Measurements from ENCODE around the gene ANAPC4.
"Not testable (repeated sequence)": the region's sequence is repeated elsewhere in the genome, so short reads cannot be mapped to it uniquely, and the experiment has no call there.

ANAPC4 gene, protein sequence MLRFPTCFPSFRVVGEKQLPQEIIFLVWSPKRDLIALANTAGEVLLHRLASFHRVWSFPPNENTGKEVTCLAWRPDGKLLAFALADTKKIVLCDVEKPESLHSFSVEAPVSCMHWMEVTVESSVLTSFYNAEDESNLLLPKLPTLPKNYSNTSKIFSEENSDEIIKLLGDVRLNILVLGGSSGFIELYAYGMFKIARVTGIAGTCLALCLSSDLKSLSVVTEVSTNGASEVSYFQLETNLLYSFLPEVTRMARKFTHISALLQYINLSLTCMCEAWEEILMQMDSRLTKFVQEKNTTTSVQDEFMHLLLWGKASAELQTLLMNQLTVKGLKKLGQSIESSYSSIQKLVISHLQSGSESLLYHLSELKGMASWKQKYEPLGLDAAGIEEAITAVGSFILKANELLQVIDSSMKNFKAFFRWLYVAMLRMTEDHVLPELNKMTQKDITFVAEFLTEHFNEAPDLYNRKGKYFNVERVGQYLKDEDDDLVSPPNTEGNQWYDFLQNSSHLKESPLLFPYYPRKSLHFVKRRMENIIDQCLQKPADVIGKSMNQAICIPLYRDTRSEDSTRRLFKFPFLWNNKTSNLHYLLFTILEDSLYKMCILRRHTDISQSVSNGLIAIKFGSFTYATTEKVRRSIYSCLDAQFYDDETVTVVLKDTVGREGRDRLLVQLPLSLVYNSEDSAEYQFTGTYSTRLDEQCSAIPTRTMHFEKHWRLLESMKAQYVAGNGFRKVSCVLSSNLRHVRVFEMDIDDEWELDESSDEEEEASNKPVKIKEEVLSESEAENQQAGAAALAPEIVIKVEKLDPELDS

DNA sequence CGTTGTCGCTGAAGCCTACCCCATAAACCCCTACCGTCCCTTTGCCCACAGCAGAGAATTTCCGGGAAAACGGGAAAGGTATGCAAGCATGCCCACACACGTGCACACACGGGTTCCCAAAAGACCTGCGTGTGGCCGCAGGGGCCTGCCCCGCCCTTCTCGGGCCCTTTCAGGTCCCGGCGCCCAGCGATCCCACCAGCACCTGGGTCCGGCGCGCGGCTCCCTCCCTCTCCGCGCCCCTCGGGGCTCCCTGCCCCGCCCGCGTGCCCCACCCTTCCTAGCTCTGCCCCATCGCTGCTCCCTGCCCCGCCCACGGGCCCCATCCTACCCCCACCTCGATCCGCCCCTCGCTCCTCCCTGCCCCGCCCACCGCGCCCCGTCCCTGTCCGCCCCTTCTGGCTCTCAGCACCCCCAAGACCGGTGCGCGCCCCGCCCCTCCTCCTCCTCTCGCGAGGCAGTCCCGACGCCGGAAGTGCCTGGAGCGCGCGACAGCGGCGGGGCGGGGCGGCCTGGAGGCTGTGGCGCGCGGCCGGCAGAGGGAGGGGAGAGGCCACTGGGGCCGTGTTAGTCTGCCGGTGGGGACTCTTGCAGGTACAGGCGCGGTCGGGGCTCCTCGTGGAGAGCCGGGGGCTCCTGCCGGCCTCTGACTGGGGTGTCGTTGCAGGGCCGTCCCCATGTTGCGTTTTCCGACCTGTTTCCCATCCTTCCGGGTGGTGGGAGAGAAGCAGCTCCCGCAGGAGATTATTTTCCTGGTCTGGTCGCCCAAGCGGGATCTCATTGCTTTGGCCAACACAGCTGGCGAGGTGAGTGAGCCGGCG is at the start of gene ANAPC4:
ANAPC4 (plus strand) TSS at position 510 of the 818 bp plus-strand sequence; CDS start at position 675, 165 bp downstream.
- peak; percentile 98 to 99 for DNase-seq (ENCODE audit: low read depth in 2 of 2)

DNA sequence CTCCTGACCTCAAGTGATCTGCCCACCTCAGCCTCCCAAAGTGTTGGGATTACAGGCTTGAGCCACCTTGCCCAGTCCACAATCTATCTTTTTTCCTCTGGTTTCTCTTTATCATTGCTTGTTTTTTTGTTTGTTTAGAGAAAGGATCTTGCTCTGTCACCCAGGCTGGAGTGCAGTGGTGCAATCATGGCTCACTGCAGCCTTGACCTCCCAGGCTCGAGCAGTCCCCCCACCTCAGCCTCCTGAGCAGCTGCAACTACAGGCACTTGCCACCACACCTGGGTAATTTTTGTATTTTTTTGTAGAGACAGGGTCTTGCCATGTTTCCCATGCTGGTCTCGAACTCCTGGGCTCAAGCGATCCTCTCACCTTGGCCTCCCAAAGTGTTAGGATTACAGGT is 48.6 kb upstream of the ANAPC4 start:
- DNase-seq (ENCODE audit: low read depth in 2 of 2): not testable (repeated sequence)

DNA sequence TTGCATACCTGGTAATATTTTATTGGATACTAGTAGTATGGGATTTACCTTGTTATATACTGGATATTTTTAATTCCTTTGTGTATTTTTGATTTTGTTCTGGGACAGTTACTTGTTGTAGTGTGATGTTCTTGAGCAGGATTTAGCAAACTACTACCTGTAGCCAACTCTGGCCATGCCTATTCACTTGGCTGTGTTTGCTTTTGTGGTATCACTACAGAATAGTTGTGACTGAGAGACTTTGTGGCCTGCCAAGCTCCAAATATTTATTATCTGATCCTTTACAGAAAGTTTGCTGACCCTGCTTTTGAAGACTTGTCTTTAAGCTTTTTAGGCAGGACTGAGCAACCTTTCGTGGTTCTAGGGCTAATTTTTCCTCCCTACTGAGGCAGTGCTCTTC is 46.7 kb upstream of the ANAPC4 start:
- no peak for DNase-seq (ENCODE audit: low read depth in 2 of 2)

DNA sequence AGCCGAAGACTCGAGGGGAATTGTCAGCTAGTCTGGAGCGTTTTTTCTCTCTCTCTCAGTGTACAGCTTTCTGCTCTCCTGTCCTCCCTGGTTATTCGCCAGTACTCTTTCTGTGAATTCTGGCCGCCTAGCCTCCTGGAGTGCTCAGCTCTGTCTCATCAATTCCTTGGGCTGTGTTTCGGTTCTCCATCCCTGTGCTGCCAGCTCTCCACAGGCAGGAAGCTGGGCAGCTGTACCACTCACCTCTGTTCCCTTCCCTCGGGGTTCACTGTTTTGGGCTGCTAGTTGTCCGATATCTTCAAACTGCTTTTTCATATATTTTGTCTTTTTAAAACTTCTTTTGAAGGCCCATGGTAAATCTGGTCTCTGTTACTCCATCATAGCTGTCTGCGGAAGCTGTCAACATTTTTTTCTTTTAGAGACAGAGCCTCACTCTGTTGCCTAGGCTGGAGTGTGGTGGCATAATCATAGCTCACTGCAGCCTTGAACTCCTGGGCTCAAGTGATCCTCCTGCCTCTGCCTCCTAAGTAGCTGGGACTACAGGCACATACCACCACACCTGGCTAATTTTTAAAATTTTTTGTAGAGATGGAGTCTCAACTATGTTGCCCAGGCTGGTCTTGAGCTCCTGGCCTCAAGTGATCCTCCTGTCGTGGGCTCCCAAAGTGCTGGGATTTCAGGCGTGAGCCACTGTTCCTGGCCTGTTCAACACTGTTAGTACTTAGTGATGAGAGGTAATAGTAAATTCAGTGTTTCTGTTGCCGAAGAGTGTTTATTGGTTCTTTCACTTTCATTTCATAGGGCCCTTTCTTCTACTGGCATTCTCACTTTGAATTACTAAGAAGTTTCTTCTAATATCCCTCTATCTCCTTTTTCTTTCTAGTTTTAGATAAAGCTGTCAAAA is 45.9 kb upstream of the ANAPC4 start:
- no peak for DNase-seq (ENCODE audit: low read depth in 2 of 2)

DNA sequence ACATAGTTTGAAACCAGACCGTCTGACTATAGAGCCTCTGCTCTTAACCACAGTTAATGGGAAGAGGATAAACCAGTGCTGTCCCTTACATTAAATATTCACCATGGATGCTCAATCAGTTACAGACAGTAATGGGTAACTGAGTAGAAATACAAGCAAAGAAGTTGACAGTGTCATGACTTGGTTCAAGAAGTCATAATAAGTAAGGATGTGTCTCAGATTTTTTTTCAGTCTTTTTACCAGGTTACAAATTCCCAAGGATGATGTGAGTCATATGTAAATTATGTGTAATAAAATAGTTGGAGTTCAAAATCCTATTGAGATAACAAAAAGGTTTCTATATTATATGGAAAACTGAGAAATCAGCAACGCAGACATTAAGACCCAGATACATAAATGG is 33.4 kb upstream of the ANAPC4 start:
- DNase-seq (ENCODE audit: low read depth in 2 of 2): no peak

DNA sequence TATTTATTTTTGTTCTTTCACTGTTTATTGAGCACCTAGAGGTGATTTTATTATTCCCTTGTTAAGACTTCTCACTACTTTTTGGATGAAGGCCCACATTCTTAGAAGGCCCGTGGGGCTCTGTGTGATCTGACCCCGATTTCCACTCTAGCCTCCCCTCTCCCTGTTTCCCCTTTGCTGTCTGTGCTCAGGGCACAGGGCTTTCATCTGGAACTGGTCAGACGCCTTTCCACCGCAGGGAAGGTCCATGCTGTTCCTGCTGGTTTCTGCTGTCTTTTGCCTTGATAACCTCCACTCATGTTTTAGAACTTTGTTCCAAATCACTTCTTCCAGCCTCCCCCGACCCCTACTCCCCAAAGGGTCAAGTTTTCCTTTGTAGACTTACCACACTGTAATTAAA is 31.3 kb upstream of the ANAPC4 start:
- no peak for DNase-seq (ENCODE audit: low read depth in 2 of 2)

DNA sequence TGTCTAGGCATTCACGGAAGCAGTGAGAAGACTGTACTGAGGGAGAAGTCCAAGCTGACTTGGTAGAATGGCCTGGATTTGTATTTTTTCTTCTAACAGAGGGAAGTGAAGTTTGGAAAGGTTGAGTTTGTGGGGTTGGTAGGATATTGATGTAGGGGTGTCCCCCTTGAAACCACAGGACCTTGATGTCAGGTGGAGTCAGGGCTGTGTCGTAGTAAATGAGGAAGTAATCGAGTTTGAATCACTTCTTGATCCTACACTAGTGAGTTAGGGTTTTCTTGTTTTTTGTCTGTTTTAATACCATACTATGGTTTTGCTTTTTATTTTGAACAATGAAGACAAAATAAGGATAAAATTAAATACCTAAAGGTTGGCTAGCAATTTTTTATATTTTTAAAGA is 30.1 kb upstream of the ANAPC4 start:
- DNase-seq (ENCODE audit: low read depth in 2 of 2): no peak

DNA sequence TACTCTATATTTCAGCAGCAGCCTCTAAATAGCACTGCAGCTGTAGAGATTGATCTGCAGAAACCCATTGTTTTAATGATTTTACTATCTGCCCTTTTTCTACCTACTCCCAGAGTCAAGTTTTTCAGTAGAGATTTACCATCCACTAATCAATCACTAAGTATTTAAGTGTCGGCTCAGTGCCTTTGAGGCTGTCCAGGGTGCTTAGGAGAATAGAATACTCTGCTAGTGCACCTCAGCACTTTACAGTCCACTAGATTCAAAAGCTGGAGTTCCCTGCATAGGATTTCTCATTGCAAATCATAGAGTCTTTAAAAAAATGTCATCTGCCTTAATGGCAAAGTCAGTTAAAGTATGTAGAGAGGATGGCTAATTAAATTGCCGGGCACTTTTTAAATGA is 29.6 kb upstream of the ANAPC4 start:
- no peak for DNase-seq (ENCODE audit: low read depth in 2 of 2)

DNA sequence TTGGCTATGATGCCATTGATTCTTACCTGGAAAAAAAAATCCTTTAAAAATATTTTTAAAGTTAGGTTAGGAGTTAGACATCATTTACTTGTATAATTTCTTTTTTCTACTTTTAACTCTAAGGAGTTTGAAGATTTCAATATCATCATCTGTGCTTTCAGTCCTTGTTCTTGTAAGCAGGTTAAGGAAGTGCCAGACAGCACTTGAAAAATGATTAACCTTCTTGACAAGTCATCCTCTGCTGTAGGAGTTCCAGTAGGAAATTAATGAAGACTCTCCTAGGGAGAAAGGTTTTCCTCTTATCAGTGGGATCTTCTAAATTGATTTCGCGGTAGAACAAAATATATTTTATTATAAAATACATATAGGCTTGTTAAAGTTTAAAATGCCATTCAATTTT is 29.1 kb upstream of the ANAPC4 start:
- DNase-seq (ENCODE audit: low read depth in 2 of 2): no peak

DNA sequence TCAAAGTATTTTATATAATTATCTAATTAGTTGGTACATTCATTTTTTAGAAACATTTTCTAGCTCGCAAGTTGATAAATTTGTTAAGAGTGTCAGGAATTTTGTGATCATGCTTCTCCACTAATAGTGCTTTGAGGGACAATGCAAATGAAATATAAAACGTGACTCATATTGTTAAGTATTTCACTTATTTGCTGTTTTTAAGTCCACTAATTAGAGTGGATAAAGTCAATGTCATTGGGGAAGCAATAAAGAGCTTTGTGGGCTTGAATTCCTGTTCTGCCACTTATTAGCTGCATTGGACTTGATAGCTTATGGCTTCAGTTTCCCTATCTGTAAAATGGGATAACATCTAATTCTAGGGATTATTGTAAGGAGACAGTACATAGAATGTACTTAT is 26.5 kb upstream of the ANAPC4 start:
- DNase-seq (ENCODE audit: low read depth in 2 of 2): no peak

DNA sequence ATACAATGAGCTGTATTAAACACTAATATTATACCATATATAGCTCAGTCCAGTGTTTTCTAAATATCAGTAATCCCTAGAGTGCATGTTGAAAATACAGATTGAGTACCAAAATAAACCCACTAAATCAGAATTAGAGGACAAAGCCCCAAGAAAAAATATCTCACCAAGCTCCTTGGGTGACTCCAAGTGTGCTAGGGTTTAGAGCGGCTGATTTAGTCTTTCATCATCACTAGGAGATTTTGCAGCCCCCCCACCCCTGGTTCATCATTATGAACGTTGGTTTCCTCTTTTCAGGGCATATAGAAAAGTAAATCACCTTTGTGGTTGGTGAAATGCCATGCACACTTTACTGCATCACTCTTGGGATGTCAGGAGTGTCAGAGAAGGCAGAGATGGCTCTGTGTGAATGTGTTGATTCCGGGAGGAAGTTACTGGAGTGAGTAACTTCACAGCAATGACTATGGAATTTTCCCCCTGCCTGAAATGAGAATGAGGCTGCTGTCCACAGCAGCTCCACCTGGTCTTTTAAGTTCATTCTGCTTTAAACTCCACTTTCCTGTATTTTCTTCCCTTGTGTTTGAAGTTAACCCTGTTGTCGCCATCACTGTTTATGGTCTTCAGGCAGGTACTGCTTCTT is 25.2 kb upstream of the ANAPC4 start:
- no peak for DNase-seq (ENCODE audit: low read depth in 2 of 2)

DNA sequence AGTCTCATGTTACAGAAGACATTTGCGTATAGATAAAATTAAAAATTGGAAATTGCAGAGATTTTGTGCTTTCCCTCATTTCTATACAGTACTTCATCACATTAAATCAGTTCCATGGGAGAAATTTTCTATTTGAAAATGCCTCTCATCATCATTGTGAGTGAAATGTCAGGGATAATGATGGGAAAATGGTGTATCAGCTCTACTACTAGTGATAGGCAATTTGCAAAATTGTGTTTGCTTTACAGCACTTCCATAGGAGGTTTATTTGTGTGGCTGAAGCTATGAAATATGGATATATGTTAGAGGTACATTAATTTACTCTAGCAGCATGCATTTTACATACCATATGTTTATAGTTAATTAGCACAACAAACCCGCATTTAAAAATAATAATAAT is 21.0 kb upstream of the ANAPC4 start:
- DNase-seq (ENCODE audit: low read depth in 2 of 2): no peak

DNA sequence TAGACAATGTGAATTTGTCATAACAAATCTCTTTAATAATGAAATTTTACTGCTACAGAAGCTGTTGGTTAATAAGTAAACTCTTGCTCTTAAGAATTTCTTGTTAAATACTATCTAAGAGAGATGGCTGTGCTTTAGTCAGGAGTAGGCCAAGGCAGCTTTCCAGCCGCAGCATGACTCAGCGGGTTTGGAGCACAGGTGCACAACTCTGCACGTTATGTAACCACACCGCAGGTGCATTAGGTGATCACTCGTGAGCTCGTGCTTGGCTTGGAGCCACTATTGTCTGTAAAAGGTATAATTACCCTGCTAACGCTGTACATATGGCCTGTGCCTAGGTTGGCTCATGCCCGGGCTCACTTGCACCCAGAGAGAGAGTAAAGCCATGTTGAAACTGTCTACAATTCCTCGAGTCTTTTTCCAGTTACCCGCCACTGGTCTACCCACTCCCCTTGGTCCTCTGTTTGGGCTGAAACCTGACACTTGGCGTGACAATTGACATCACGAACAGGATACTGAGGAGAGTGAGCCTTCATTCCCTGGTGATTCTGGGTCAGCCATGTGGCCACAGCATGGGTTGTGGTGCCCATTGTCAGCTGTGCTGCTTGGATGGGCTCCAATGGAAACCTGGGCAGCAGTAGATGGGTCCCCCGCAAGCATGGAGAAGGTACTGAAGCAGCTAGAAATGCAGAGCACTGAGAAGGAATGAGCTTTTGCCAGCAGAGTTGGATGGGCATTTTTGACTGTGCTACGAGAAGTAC is 18.4 kb upstream of the ANAPC4 start:
- no peak for DNase-seq (ENCODE audit: low read depth in 2 of 2)

DNA sequence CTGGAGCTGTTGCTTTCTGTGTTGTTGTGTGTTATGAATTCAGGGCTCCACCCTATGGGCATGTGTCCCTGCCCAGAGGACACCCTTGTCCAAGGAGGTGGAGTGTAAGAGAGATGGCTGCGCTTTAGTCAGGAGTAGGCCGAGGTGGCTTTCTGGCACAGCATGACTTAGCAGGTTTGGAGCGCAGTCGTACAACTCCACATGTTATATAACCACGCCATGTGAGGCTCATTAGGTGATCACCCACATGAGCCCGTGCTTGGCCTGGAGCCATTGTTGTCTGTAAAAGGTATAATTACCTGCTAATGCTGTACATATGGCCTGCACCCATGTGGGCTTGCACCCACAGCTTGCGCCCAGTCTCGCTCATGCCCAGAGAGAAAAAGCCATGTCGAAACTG is 15.8 kb upstream of the ANAPC4 start:
- DNase-seq (ENCODE audit: low read depth in 2 of 2): no peak

DNA sequence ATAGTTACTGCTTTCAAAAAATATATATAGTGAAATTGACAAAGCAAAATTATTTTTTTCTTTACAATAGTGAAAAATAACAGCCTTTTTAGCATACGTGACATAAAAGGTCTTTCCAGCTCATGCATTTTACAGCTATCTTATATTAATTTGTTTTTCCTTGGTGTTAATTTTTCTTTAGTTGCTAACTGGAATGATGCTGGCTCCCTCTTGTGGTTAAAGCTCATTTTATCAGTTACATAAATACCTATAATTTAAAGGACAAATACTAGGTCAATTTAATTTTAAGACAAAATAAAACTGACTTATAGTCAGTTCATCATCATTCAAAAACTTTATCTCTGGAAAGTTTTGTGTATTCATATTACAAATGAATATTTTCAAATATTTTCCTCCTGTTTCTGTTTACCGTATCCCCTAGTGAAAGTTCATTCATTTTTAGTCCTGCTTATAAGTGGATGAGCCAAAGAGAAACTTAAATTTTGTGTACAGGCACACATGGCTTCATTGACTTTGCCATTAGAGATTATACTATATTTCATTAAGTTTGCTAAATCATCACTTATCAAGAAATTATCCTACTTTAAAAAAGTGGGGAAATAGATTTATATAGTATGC is 9.9 kb upstream of the ANAPC4 start:
- no peak for DNase-seq (ENCODE audit: low read depth in 2 of 2)

DNA sequence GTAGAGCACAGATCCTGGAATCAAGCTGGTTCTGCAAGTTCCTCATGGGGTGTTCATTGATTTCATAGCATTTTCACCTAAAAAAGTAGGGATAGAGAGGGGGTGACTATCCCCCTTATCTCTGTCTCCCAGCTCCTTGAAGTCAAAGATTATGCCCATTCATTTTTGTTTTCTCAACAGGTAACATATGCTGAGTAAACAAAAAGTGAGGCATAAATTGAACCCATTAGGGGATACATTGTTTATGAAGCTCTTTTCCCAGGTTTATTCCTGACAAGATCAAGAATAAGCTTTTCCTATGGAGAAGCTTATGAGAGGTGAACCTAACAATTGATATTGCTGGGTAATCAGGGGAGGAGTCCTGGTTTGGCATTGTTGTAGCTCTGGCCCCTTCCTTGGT is 9.2 kb upstream of the ANAPC4 start:
- no peak for DNase-seq (ENCODE audit: low read depth in 2 of 2)

DNA sequence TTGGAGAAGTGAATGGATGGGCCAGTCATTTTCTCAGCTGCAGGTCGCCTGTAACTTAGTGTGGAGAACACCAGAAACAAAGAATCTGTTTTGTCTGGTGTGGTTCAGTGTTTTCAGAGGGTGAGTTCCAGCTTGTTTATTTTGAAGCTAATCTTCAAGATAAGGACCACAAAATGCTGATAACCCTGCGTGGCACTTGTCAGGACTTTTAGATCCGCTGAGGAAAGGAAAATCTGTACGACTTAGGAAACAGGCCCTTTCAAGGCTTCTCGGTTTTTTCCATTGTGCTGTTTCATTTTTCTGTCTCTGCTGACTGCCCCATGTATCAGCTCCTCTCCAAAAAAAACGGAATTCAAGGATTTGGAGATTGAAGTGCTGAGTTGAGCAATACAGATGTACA is 8.7 kb upstream of the ANAPC4 start:
- DNase-seq (ENCODE audit: low read depth in 2 of 2): no peak

DNA sequence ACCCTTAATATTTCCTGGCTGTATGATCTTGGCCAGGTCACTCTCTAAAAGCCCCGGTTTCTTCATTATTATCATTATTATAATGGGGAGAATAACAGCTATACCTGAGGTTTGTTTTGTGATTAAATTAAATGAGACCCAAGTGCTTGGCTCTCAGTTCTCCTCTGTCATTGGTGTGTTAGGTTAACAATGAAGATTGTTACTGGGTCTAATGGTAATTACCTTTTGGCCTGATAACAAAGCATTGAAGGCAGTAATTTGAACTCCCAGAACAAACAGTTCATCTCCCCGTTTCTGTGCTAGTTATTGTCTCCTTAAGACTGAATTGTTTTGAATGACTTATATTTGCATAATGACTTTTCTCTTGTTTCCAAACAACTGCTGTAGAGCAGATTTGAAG is 6.8 kb upstream of the ANAPC4 start:
- DNase-seq (ENCODE audit: low read depth in 2 of 2): no peak

DNA sequence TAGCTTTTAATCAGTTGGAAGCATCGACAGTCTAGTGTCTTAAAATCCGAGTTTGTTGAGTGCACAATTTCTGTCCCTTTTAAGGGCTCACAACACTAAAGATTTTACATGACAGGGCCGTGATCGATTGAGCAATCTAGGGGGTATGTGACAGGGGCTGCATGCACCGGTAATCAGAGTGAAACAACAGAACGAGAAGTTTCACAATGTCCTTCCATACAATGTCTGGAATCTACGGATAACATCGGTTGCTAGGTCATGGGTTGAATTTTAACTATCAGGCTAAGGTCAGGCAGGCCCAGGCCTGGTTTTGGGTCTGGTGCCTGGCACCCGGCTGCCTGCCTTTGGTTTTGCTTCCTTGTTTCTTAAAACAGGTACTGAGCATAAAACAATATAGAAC is 4.5 kb upstream of the ANAPC4 start:
- DNase-seq (ENCODE audit: low read depth in 2 of 2): not testable (repeated sequence)

Data from stimulated activated CD8-positive, alpha-beta memory T cell treated with anti-CD3 and anti-CD28 coated beads, Interleukin-7, amount 100 ng/mL, for 1 hour (primary cell).